ENCODE data around the gene LILRA6. TPM values are rescaled to one million over a fixed set of nuclear protein-coding genes. Genes with fewer than 3 reads are reported as not detected.
A peak's percentile ranks its signal among the peaks of the same experiment; 100 is the strongest.

The LILRA6 gene
- total RNA-seq, 2 donors from 2014 or later = 4.6 to 5.2 TPM

GRCh38 chr19:54266133-54266532, 23.5 kb upstream of the LILRA6 start:
- peak; percentile 50 for TF ChIP-seq CTCF (IDR thresholded peaks at IDR 0.05)
- ATAC-seq (ENCODE audit: insufficient number of reproducible peaks, low FRiP score, low read depth) = no peak

GRCh38 chr19:54262470-54262869, 19.9 kb upstream of the LILRA6 start:
- no peak for DNase-seq (ENCODE audit: low spot score)
- Histone ChIP-seq H3K36me3 (no peaks in the 10 kb centered on the region), H3K4me3 (no peak overlapping the region), H3K4me1 (ENCODE audit: control insufficient read depth in 1 of 2, low read depth in 2 of 2) (no peaks in the 10 kb centered on the region), H3K27me3 (replicated peaks; ENCODE audit: insufficient read depth) (no peaks in the 10 kb centered on the region), H3K27ac (no peak overlapping the region), H3K9me3 (no peaks in the 10 kb centered on the region)
- ATAC-seq (ENCODE audit: insufficient number of reproducible peaks, low FRiP score, low read depth) = no peak
- TF ChIP-seq CTCF (IDR thresholded peaks at IDR 0.05) = no peak

More at GRCh38 chr19:54266133-54266532, 23.5 kb upstream of the LILRA6 start:
- no peaks in the 10 kb centered on the region for H3K9me3 ChIP-seq
- DNase-seq (ENCODE audit: low spot score) = no peak
- H3K4me3 ChIP-seq = no peak overlapping the region
- H3K36me3 ChIP-seq = no peaks in the 10 kb centered on the region
- H3K4me1 ChIP-seq (ENCODE audit: control insufficient read depth in 1 of 2, low read depth in 2 of 2) = no peaks in the 10 kb centered on the region
- H3K27me3 ChIP-seq (replicated peaks; ENCODE audit: insufficient read depth) = no peaks in the 10 kb centered on the region
- H3K27ac ChIP-seq = no peak overlapping the region

GRCh38 chr19:54262066-54262465, 19.5 kb upstream of the LILRA6 start:
- no peak for TF ChIP-seq CTCF (IDR thresholded peaks at IDR 0.05)
- Histone ChIP-seq H3K9me3 (no peaks in the 10 kb centered on the region), H3K27ac (no peak overlapping the region), H3K27me3 (replicated peaks; ENCODE audit: insufficient read depth) (no peaks in the 10 kb centered on the region), H3K4me3 (no peak overlapping the region), H3K36me3 (no peaks in the 10 kb centered on the region), H3K4me1 (ENCODE audit: control insufficient read depth in 1 of 2, low read depth in 2 of 2) (no peaks in the 10 kb centered on the region)
- DNase-seq (ENCODE audit: low spot score) (no peak), ATAC-seq (ENCODE audit: insufficient number of reproducible peaks, low FRiP score, low read depth) (no peak)

GRCh38 chr19:54257116-54257480, 14.5 kb upstream of the LILRA6 start, which contains the start of gene LILRB5:
LILRB5 (minus strand) TSS chr19:54257273; CDS start chr19:54257193, 80 bp downstream.
- ATAC-seq (ENCODE audit: insufficient number of reproducible peaks, low FRiP score, low read depth) = no peak
- no peak for TF ChIP-seq CTCF (IDR thresholded peaks at IDR 0.05)
- Histone ChIP-seq H3K27me3 (replicated peaks; ENCODE audit: insufficient read depth) (no peaks in the 10 kb centered on the region), H3K36me3 (no peaks in the 10 kb centered on the region), H3K4me3 (peak within 1 kb of the TSS; percentile 39), H3K27ac (no peak within 1 kb of the TSS), H3K9me3 (no peaks in the 10 kb centered on the region), H3K4me1 (ENCODE audit: control insufficient read depth in 1 of 2, low read depth in 2 of 2) (no peaks in the 10 kb centered on the region)
- no peak for DNase-seq (ENCODE audit: low spot score)

GRCh38 chr19:54256250-54257115, 13.9 kb upstream of the LILRA6 start:
- TF ChIP-seq CTCF (IDR thresholded peaks at IDR 0.05) = no peak
- Histone ChIP-seq H3K36me3 (no peaks in the 10 kb centered on the region), H3K4me1 (ENCODE audit: control insufficient read depth in 1 of 2, low read depth in 2 of 2) (no peaks in the 10 kb centered on the region), H3K9me3 (no peaks in the 10 kb centered on the region), H3K27me3 (replicated peaks; ENCODE audit: insufficient read depth) (no peaks in the 10 kb centered on the region), H3K4me3 (peak overlapping the region; percentile 39), H3K27ac (no peak overlapping the region)
- no peak for DNase-seq (ENCODE audit: low spot score)
- ATAC-seq (ENCODE audit: insufficient number of reproducible peaks, low FRiP score, low read depth) = no peak

Data from thoracic aorta (tissue), 2 donors.